GM19463 (cell line): ENCODE results near the gene TIMM44.
"Not testable (repeated sequence)": the region's sequence is repeated elsewhere in the genome, so short reads cannot be mapped to it uniquely, and the experiment has no call there.

Source experiments
- ATAC-seq: cut with Tn5 transposase; IDR thresholded peaks from one replicate; pipeline ENCODE4 v1.9.1; 2021; ENCODE audit warnings: mild to moderate bottlenecking, moderate library complexity; ENCODE audit not compliant: unreplicated experiment

TIMM44 gene

DNA sequence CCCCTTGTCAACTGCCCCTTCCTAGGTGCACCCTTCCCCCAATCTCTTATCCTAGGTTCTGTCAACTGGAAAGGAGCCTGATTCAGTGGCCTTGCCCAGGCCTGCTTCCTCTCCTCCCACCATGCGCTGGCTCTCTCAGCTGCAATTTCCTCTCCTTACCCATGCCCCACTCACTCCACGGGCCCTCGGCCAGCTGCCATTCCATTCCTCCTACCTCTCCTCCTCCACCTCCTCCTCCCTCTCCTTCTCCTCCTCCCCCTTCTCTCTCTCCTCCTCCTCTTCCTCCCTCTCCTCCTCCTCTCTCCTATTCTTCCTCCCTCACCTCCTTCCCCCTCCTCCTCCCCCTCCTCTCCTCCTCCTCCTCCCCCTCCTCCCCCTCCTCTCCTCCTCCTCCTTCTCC, 9.6 kb upstream of the TIMM44 start:
- no peak for ATAC-seq

DNA sequence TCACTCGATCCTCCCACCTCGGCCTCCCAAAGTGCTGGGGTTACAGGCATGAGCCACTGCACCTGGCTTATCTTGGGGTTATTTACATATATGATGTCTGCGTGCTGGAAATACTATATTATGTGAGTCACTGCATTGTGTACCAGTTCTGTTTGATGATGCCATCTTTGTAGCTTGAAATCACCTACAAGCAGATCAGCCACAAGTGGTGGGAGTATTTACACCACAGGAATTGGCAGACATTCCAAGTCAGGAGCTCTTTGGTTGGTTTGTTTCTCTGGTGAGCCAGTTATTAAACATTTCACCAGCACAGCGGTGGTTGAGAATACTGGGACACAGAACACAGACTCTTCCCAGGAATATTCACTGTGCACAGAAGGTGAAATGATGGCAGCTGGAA, 4.5 kb upstream of the TIMM44 start:
- ATAC-seq = no peak

- no peak for ATAC-seq
These were observed 803 bp upstream of the TIMM44 start for GRCh38 chr19:7944177-7944761.

DNA sequence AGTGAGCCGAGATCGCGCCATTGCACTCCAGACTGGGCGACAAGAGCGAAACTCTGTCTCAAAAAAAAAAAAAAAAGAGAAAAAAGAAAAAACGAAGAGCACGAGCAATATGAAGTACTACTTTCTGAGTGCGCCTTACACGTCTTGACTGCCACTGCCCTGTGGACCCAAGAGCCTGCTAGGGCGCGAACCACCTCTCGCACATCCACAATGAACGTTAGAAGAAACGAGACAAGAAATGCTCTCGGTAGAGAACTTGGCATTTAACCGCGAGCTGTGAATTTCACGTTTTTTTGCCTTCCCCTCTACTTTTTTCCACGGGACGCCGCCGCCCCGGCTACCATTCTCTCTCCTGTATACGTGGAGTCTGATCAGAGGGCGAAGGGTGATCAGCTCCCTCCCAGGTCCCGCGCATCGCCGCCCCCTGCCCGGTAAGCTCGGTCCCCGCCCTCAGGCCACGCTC, 454 bp downstream of the TIMM44 start:
- ATAC-seq = peak; percentile 8

GRCh38 chr19:7941895-7942596, 1.4 kb downstream of the TIMM44 start:
- no peak for ATAC-seq

DNA sequence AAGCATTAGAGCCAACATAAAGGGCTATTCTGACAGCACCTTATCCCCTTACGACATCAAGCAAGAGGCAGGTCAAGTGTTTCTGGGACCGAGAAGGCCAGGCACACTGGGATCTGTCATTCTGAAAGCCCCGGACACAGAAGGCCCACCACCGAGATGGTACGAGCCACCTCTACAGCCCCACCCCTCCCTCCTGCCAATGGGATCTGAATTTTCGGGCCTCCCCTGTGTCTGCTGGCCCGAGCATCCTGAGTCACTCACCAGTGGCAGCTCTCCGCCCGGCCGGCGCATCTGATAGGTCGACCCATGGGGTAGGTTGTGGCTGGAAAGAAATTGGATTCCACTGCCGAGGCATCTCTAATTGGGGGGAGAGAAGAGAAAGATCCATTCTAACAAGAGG, 2.6 kb downstream of the TIMM44 start:
- ATAC-seq = no peak

- ATAC-seq = no peak
These were observed 8.7 kb downstream of the TIMM44 start for GRCh38 chr19:7934766-7935165.

DNA sequence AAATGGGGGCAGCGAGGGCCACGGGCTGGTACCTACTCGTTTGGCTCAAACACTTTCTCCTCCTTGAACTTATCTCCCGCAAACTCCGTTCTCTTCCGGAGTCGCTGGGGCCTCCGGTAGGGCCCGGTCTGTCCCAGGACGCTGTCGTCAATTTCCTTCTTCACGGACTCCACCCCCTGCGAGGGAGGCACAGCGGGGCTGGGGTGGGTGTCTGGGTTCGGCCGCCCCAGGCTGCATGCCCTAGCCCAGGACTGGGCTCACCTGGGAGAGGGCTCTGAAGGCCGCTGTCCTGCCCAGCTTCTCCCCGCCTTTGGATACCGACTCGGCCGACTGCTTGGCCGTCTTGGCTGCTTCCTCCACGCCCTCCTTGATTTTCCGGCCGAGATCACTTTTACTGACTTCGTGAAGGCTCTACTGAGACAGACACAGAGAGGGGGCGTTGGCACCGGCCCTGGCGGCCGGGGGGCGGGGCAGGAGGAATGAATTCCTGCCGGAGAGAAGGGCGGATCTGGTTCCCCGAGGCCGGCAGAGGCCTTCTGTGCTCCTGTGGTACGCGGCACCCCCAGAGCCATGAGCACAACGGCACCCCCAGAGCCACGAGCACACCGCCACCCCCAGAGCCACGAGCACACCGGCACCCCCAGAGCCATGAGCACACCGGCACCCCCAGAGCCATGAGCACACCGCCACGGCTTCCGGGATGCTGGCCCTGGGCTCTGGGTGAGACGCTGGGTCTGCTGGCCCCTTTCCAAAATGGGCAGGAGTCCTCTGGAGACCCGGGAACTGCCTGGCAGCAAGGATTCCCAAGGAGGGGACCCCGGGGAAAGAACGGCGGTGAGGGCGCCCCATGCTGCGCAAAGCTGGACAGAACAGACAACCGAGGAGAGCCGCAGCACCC, 9.4 kb downstream of the TIMM44 start:
- no peak for ATAC-seq

- ATAC-seq = no peak
These were observed 10.1 kb downstream of the TIMM44 start for GRCh38 chr19:7933411-7933810.

DNA sequence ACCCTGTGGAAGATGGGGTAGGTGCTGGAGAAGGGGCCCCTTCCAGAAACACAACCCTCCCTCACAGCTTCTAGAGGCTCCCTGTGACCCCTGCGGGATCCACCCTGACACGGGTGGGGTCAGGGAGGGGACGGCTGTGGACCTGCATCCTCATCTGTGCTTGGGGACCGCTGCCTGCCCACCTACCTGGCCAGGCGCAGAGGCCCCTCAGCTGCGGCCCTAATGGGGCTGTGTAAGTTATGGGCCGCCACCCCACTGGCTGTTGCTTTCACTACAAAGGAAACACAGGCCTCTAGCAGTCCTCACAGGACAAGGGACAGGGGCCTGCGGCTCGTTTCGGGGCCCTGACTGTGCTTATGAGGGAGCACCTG, 10.6 kb downstream of the TIMM44 start:
- ATAC-seq = no peak

GRCh38 chr19:7932276-7932929, 11.1 kb downstream of the TIMM44 start:
- no peak for ATAC-seq

- ATAC-seq = no peak
These were observed 12.0 kb downstream of the TIMM44 start for GRCh38 chr19:7931221-7932061.

DNA sequence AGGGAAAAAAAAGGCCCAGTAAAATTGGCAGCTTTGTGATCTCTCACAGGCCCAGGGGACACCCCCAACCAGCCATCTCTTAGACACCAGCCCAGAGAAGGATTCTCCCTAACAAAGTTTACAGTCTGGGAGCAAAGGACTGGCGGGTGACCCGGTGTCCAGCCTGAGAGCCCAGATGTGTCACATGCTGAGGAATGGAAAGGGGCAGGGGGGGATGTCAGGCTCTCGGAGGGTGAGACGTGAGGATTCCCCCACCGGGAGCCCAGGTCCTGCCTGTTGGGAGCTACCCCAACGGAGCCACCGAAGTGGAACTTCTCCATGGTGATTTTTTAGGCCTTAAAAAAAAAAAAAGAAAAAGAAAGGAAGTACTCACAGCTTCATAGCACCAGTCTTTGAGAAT, 12.7 kb downstream of the TIMM44 start:
- ATAC-seq = no peak

DNA sequence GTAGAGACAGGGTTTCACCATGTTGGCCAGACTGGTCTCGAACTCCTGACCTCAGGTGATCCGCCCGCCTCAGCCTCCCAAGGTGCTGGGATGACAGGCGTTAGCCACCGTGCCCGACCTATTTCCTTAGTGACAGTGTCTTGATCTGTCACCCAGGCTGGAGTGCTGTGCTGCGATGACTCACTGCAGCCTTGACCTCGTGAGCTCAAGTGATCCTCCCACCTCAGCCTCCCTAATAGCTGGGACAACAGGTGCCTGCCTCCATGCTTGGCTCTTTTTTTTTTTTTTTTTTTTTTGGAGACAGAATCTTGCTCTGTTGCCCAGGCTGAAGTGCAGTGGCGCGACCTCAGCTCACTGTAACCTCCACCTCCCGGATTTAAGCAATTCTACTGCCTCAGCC, 13.4 kb downstream of the TIMM44 start:
- not testable (repeated sequence) for ATAC-seq

DNA sequence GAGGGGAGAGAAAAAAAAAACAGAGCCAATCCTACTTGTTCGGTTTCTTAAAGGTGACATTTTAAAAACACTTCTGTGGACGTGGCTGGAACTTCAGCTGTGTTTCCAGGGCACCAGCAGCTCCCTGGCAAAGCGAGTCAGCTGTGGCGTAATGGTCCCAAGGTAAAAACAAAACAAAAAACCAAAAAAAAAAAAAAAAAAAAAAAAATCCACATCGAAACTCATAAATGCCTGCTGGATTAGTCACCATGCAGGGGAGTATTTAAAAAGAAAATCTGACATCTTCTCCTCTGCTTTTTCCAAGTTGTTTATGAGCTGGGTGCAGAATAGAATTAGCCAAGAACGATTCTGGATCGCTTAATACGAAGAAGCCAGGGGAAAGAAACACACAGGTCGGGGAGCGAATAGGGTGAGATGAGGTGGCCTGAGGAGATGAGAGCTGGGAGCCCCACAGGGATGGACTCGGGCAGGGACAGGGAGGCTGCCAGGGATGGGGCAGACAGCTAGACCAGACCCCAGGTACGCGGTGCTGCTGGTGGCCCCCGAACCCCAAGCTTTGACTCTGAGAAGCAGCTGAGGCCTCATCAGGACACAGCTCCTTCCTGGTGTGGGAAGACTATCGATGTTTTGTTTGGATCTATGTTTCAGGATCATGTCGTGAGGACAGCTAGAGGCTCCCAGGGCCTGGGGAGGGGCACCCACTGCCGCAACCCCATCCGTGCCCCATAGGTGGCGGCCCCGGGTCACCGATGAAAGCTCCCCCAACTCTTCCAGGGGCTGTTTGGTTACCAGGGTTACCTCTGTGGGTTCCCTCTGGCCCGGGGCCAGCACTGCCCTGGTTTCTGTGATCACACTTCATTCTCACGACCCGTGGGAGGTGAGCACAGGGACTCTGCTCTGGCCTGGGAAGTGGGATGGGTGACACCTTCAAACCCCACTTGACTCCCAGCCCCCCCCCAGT, 14.4 kb downstream of the TIMM44 start:
- no peak for ATAC-seq

- ATAC-seq = no peak
These were observed 15.1 kb downstream of the TIMM44 start for GRCh38 chr19:7928334-7928706.

- no peak for ATAC-seq
These were observed 15.7 kb downstream of the TIMM44 start for GRCh38 chr19:7927605-7928333.

DNA sequence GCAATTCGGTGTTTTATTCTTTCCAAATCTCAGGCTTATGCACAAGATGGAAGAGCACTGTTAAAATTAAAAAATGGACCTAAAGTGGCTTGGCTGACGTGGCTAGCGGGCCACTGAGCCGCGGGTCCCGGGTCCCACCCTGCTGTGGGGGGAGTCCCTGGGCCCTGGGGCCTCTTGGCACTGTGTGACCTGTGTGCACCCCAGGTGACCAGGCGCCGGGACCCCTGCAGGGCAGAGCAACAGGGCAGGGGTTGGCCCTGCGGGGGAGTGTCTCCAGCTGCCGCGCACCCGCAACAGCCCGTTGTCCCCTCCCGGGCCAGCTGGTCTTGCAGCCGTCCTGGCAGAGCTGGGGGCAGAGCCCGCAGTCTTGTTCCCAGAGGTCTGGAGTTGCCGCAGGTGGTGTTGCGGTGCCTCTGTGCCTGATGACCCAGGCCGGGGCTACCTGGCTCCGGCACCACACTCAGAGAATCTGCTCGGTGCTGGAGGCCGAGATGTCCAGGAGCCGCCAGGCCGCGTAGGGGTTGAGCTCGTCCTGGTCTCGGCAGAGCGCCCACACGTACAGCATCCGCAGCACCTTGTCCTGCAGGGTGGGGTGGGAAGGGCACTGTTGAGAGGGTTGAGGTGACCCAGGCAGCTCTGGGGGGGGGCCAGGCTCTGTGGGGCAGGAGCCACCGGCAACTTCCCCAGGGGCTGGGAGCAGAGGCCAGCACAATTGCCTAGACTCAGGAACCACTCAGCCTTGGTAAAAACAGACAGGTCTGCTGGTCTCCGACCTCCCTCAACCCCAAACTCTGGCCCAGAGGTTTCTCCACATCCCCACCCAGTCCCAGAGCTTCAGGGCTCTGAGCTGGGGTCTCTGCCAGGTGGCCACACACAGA, 16.5 kb downstream of the TIMM44 start:
- no peak for ATAC-seq
